CD4-positive, alpha-beta T cell (primary cell): Measurements from ENCODE around the gene ROBO2. TPM values are rescaled to one million over a fixed set of nuclear protein-coding genes. Genes with fewer than 3 reads are reported as not detected.

ENCODE experiments used
- ATAC-seq: fragments of 200-7000 bp; cut with Tn5 transposase; one replicate; pipeline ENCODE4 v1.10.0; 2022; ENCODE audit warnings: mild to moderate bottlenecking; ENCODE audit not compliant: poor library complexity
- CTCF ChIA-PET: fragments of 350-600 bp; sonication (Branson Sonifier 250); formaldehyde crosslinking; loops from one replicate; lab custom pipeline; 2021; ENCODE audit warnings: antibody characterized with exemption, inconsistent platforms; lab: Charles Lee
- POLR2A ChIA-PET: fragments of 350-600 bp; sonication (Branson Sonifier 250); formaldehyde crosslinking; loops from one replicate; lab custom pipeline; 2021; ENCODE audit warnings: antibody characterized with exemption, inconsistent platforms; lab: Charles Lee
- DNase-seq, 14 experiments: peaks; one replicate each; pipeline ENCODE4 v3.0.0-alpha.2; 2013 to 2020; ENCODE audit warnings: mixed read lengths in 2 of 14
- H3K27ac ChIP-seq, 2 donors: one replicate each; pipeline versions ENCODE4 v1.5.1 to v1.7.0; 2013; ENCODE audit warnings: low read length in 2 of 2, low read depth in 1 of 2, mild to moderate bottlenecking in 1 of 2
- H3K27me3 ChIP-seq, 2 experiments: 1 replicate in 1 of 2; 2 replicates in 1 of 2; pipeline versions ENCODE4 v1.6.1 to v1.7.0; 2013; ENCODE audit warnings: low read length in 2 of 2, control low read depth in 1 of 2, mild to moderate bottlenecking in 1 of 2, moderate library complexity in 1 of 2; ENCODE audit not compliant: insufficient read depth in 2 of 2, control insufficient read depth in 1 of 2
- H3K36me3 ChIP-seq: one replicate; pipeline ENCODE4 v1.6.1; 2013; ENCODE audit warnings: low read length, control low read depth; ENCODE audit not compliant: insufficient read depth
- H3K4me1 ChIP-seq: one replicate; pipeline ENCODE4 v1.6.1; 2013; ENCODE audit warnings: low read length, control low read depth; ENCODE audit not compliant: insufficient read depth
- H3K4me3 ChIP-seq: one replicate; pipeline ENCODE4 v1.5.1; 2013; ENCODE audit warnings: mild to moderate bottlenecking, low read length, moderate library complexity
- H3K9me3 ChIP-seq, 2 experiments: 1 replicate in 1 of 2; 2 replicates in 1 of 2; pipeline versions ENCODE4 v1.6.1 to v1.7.0; 2013; ENCODE audit warnings: low read length in 2 of 2, mild to moderate bottlenecking in 2 of 2, control low read depth in 1 of 2, moderate library complexity in 1 of 2; ENCODE audit not compliant: control insufficient read depth in 1 of 2, insufficient read depth in 1 of 2
- H3K27ac Mint-ChIP-seq: one replicate; pipeline ENCODE4 v1.8.0; 2020; ENCODE audit warnings: mixed read lengths
- H3K27me3 Mint-ChIP-seq: one replicate; pipeline ENCODE4 v1.8.0; 2021; ENCODE audit warnings: mixed read lengths
- H3K36me3 Mint-ChIP-seq: one replicate; pipeline ENCODE4 v1.8.0; 2021; ENCODE audit warnings: low read depth, mixed read lengths
- H3K4me1 Mint-ChIP-seq: one replicate; pipeline ENCODE4 v1.8.0; 2021; ENCODE audit warnings: low read depth, mixed read lengths
- H3K4me3 Mint-ChIP-seq: one replicate; pipeline ENCODE4 v1.8.0; 2020; ENCODE audit warnings: mild to moderate bottlenecking, mixed read lengths
- H3K9me3 Mint-ChIP-seq: one replicate; pipeline ENCODE4 v1.8.0; 2020; ENCODE audit warnings: mixed read lengths
- CTCF ChIP-seq: fragments of 200-600 bp; IDR thresholded peaks from one replicate; pipeline ENCODE4 v1.8.0; 2022; ENCODE audit warnings: antibody characterized with exemption, mild to moderate bottlenecking
- intact Hi-C, 2 experiments: fragments of 100-400 bp; cut with DNase I in 1 of 2; cut with micrococcal nuclease in 1 of 2; formaldehyde crosslinking; loops; one replicate each; pipeline versions ENCODE4 v1.15.1 to v1.9.0; 2023 to 2025; cut with DNase I, micrococcal nuclease
- total RNA-seq, 174 experiments: library from RNA in 2 of 174; stranded (reverse) in 2 of 174; gene quantifications; one replicate each; pipeline ENCODE4 v1.2.3 and lab custom pipeline; 2021 to 2026

The ROBO2 gene
- total RNA-seq, 2 experiments from 2014 or later: not detected

GRCh38 chr3:77304700-77305021 is 264.8 kb downstream of the ROBO2 start:
- TF ChIP-seq CTCF: no peak
- CTCF ChIA-PET: no interaction called here
- no peaks in the 10 kb centered on the region for H3K27me3 Mint-ChIP-seq

GRCh38 chr3:77309460-77309859 is 269.6 kb downstream of the ROBO2 start:
- Mint-ChIP-seq H3K4me1 (no peaks in the 10 kb centered on the region), H3K4me3 (no peak overlapping the region), H3K27ac (no peak overlapping the region), H3K9me3 (peaks cover 8% of the 10 kb centered on the region), H3K36me3 (no peaks in the 10 kb centered on the region), H3K27me3 (no peaks in the 10 kb centered on the region)
- Histone ChIP-seq H3K4me1 (no peaks in the 10 kb centered on the region), H3K27me3 (no peaks in the 10 kb centered on the region), H3K4me3 (no peak overlapping the region), H3K36me3 (no peaks in the 10 kb centered on the region), H3K9me3 (peaks cover 0 to 10% of the 10 kb centered on the region in 2 experiments), H3K27ac (no peak overlapping the region)
- TF ChIP-seq CTCF: no peak
- POLR2A ChIA-PET: no interaction called here
- no peak for ATAC-seq
- CTCF ChIA-PET: no interaction called here
- no peak for DNase-seq
- intact Hi-C loops: no loop called here

More at GRCh38 chr3:77304700-77305021, 264.8 kb downstream of the ROBO2 start:
- no peaks in the 10 kb centered on the region for H3K9me3 Mint-ChIP-seq
- H3K27me3 ChIP-seq: no peaks in the 10 kb centered on the region
- no peak overlapping the region for H3K27ac ChIP-seq
- DNase-seq: no peak
- no peak overlapping the region for H3K27ac Mint-ChIP-seq
- no peaks in the 10 kb centered on the region for H3K4me1 Mint-ChIP-seq
- H3K4me3 ChIP-seq: no peak overlapping the region
- no peaks in the 10 kb centered on the region for H3K36me3 ChIP-seq
- intact Hi-C loops: no loop called here
- no peaks in the 10 kb centered on the region for H3K9me3 ChIP-seq
- POLR2A ChIA-PET: no interaction called here
- no peaks in the 10 kb centered on the region for H3K4me1 ChIP-seq
- no peak for ATAC-seq
- no peak overlapping the region for H3K4me3 Mint-ChIP-seq
- H3K36me3 Mint-ChIP-seq: no peaks in the 10 kb centered on the region

GRCh38 chr3:77313843-77314242 is 273.9 kb downstream of the ROBO2 start:
- Mint-ChIP-seq H3K27ac (no peak overlapping the region), H3K36me3 (no peaks in the 10 kb centered on the region), H3K4me3 (no peak overlapping the region), H3K27me3 (no peaks in the 10 kb centered on the region), H3K4me1 (no peaks in the 10 kb centered on the region), H3K9me3 (peaks cover 8% of the 10 kb centered on the region)
- ChIA-PET POLR2A (no interaction called here), CTCF (no interaction called here)
- no peak for ATAC-seq
- peaks cover 0 to 18% of the 10 kb centered on the region in 2 experiments for H3K9me3 ChIP-seq
- H3K27me3 ChIP-seq: no peaks in the 10 kb centered on the region
- no peaks in the 10 kb centered on the region for H3K36me3 ChIP-seq
- TF ChIP-seq CTCF: no peak
- no peaks in the 10 kb centered on the region for H3K4me1 ChIP-seq
- intact Hi-C loops: no loop called here
- no peak overlapping the region for H3K4me3 ChIP-seq
- no peak overlapping the region for H3K27ac ChIP-seq
- no peak for DNase-seq
